HG03342 (cell line): ENCODE results near the gene WDR54.

Experiments used
- ATAC-seq: cut with Tn5 transposase; IDR thresholded peaks from one replicate; pipeline ENCODE4 v1.9.1; 2021; ENCODE audit warnings: mild to moderate bottlenecking, moderate library complexity; ENCODE audit not compliant: unreplicated experiment

WDR54 gene, protein sequence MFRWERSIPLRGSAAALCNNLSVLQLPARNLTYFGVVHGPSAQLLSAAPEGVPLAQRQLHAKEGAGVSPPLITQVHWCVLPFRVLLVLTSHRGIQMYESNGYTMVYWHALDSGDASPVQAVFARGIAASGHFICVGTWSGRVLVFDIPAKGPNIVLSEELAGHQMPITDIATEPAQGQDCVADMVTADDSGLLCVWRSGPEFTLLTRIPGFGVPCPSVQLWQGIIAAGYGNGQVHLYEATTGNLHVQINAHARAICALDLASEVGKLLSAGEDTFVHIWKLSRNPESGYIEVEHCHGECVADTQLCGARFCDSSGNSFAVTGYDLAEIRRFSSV

DNA sequence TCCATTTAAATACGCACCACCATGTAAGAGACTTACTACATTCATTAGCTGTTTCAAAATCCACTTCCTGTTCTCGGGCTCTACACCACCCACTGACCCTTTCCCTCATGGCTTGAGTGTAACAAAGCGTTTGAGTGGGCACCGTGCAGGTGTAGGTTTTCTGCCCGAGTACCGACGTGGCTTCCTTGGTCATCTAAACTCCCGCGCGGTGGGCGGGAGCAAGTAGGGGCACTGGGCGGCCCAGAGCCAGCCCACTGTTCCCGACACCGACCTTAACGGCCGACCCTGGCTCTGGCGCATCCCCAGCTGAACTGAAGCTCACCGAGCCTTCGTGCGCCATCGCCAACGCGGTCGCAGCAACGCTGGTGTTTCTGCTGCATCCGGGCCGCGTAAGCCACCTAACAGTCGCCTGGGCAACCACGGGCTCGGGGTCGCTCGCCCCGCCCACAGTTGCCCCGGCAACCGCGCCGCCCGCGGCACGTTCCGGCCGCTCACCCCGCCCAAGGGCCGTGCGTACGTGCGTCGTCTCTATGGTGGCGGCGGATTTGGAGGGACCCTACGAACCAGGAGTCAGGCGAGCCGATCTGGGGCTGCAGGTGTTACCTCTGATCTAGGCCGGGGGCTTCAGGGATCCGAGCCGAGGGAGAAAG is at the start of gene WDR54, which contains the start of gene C2orf81:
WDR54 (plus strand) TSS at position 510 of the 650 bp plus-strand sequence. CDS start 424 bp downstream, outside the sequence.
C2orf81 (minus strand) TSS at position 399 of the 650 bp plus-strand sequence; CDS start at position 340, 59 bp downstream.
- ATAC-seq, result peak; percentile 90

DNA sequence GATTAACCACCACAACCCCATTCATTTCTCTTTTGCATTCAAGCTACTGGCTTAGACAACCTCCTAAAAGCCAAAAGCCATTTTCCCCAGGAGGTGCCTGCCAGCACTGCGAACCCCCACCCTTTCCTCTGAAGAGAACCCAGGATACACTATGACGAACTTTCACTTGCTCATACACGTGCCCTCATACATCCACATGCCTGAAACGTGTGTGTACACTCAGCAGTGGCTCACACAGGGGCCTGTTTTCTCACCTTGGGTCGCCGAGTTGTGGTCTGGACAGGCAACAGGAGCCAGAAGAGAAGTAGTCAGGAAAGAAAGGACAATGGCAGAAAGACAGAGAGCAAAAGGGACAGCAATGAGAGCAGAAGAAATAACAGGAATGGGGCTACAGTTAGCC is 48.9 kb upstream of the WDR54 start:
- no peak for ATAC-seq

DNA sequence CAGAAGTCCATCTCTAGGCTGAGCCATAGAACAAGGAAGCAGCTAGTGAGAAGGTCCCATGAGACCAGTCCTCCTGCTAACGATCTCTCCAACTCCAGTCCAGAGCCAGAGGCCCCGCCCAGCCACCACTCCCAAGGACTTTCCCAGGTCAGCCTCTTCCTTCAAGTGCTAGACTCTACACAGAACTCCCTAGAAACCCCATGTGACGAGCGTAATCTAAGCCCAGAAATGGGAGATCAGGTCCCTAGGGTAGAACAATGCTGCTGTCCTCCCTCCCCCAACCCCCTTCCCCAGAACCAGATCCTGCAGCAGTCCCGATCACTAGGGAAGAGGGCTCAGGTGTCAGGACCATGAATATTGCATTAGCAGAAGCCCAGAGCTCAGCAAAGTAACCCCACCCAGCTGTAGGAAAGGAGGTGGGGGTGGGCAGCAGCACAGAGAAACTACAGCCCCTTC is 48.3 kb upstream of the WDR54 start:
- no peak for ATAC-seq

DNA sequence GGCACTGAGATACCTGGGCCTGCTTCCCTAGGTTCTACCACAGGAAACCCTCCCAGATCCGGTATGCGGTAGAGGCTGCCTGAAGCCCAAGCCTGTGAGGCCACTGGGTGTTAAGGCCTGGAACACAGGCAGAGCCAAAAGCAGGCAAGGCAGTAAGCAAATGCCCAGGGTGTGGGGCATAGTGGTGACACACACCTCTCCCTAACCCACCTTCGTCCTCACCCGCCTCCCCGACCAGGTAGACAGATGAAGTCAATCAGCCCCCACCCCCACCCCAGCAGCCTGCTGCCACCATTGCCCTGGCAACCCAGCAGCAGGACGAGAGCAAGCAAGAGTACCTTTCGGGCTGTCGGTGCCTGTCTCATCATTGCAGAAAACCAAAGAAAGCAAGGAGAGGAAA is 47.5 kb upstream of the WDR54 start:
- ATAC-seq, result no peak

DNA sequence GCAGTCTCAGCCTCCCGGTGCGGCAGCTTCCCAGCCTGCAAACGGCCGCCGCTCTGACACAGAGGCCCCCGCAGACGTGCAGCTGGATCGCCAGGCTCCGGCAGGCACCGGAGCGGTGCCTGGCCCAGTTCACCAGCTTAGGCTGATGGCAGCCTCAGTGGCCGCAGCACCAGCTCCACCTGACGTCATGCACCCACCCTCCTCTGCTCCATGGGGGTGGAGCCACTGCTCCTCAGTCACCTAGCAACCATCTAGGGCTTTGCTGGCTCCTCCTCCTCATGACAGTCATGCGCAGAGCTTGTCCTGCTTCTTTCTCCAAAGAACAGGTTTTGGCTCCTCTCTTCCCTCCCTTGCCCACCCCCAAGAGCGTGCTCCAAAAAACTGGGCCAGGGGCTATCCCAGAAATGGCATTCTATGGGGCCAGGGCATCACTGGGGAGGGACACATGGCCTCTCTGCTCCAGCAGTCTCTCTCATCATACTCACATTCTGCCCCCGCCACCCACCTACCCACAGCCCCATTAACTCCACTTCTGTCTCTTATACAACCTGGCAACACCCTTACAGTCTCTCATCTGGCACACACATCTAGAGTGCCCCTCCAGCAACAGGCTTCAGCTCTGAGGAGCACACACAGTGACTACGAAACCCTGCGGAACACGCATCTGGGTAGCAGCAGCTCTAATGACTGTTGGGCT is 46.9 kb upstream of the WDR54 start:
- ATAC-seq, result no peak

DNA sequence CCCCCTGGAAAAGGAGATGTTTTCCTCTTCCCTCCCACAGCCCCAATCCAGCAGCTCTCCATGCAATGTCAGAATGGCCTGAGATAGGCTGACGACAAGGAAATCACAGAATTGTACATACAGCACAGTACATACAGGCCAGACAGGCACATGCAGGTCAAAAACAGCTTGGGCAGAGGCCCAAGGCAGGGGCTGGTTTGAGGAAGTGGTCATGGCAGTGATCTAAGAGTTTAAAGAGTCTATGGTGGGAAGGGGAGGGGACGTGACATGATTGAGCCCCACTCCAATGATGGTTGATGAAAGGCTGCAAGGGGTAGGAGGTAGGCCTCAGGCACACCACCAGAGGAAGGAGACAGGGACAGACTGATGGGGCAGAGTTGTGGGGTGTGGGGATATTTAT is 45.7 kb upstream of the WDR54 start:
- no peak for ATAC-seq

DNA sequence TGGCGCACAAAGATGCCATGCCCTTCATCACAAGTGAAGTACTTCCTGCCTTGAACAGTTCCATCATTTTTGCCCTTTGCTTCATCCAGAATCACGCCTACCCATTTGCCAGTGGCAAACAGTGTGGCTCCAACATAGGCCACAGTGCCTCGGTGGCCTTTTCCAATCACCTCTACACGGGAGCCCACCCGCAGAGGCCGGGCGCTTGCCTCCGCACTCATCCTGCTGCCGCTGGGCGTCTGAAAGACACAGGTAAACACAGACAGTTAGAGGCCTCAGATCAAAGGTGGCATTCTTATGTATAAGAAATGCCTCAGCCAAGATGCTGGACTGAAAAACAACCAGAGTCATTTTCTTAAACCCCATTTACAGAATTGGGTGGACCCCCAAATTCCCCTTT is 43.5 kb upstream of the WDR54 start:
- no peak for ATAC-seq

DNA sequence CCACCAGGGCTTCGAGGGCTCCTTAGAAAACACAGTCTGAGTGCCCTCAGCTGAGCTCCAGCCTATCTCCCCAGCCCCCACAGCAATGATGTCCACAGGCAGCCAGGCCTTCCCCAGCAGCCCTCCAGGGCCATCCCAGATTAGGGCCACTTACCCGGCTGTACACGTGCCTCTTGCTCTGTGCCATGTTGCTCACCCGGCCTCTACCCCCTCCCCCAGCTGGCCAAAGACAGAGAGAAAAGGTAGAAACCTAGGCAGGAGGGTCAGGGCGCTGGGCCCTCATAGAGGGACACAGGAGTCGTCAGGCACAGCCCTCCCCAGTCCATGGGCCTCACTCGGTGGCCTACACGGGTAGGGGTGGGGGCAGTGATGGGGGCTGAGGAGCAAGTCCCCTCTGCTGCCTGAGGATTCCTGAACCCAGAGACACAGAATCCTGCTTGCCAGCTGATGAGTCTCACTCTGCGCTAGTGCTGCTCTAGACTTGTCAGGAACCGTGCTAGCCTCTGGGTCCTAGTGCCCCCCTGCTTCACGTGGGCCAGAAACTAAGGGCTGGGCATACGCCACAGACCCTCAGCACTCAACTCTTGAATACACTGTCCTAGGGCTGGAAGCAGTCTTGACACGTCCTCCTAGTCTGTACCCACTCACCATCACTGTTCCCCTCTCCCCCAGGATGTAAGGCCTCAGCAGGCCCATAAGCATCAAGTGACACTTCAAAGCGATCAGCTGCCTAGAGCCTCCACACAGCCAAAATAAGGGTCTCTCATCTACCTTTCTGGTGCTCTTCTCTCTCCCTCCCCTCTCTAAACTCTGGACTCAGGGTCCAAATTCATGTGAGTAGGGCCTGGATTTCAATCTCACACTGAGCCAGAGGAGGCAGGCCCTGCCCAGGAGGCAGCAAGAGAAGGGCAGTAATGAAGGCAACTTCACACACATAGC is 41.4 kb upstream of the WDR54 start, which contains the start of gene DCTN1:
DCTN1 (minus strand) TSS at position 461 of the 939 bp plus-strand sequence; CDS start at position 187, 274 bp downstream.
- ATAC-seq, result no peak

DNA sequence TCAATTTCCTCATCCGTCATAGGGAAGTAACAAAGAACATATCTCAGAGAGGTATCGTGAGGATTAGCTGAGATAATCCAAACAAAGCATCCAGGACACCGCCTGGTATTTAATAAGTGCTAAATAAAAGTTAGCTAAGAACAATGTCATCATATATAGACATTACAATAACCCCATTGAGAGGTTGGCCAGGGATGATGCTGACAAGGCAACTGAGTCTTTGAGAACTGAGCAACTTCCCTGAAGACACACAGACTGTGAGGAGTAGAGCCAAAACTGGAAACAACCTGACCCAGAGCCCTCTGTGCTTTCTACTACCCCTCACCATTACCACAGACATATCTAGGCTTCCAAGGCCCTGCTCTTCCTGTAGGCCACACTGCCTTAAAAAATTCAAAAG is 39.8 kb upstream of the WDR54 start:
- no peak for ATAC-seq

DNA sequence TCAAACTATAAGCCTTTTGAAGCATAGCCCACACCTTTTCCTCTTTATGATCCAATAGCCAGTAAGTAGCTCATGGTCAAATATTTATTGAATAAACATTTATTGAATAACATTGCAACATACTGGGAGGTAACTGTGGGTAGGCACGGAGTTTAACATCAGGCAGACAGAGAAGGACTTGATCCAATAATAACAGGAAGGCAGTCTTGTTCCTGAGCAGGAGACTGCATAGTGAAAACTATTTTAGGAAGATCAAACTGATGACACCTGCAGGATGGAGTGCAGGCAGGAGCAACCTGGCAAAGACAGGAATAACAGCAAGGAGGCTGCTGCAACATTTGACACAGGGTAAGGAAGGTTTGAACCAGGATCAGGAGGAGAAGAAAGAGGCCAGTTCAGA is 38.3 kb upstream of the WDR54 start:
- no peak for ATAC-seq

DNA sequence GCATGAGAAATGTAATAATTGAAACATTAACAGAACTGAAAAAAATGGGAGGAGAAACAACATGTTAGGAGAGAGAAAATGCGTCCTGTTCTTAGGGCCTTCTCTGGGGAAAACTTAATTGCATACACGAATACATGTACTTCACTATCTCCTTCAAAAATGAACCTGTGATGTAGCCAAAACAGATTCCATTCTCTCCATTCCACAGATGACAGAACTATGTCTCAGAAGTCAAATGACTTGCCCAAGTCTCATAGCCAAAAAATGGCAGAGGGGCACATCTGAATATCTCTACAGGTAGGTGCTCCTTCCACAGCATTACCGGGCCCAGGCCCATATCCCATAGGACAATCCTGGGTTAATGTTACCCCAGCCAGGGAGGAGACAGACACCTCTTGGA is 37.5 kb upstream of the WDR54 start:
- no peak for ATAC-seq

DNA sequence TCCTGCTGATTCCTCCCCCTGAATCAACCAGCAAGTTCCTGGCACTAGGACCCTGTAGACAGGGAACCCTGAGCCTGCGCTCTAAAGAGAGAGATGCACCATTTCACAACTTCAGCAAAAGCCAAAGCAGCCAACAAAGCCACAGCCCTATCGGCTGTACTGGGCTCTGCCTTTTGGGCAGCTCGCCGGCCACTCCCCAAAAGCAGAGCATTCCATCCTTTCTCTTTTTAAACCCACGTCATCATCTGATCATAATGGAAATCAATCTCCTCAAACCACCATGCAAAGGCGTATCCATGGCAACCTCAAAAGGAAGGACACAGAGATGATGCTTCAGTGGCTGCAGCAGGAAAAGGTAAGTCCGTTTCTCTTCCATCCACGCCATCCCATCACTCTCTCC is 36.1 kb upstream of the WDR54 start:
- no peak for ATAC-seq

DNA sequence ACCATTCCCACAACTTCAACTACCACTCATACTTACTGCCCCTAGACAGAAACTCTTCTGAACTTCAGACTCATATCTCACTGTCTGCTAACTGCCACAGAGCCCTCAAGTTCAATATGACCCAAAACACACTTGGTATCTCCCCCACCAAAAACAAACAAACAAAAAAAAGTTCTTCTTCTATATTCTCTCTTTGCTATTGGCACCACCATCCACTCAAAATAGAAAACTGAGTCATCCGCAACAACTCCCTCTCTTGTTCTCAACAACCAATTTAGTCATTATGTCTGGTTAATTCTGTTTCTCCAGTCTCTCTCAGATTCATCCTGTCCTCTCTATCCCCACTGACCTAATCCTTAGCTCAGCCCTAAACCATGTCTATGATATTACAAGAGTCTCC is 34.2 kb upstream of the WDR54 start:
- no peak for ATAC-seq

DNA sequence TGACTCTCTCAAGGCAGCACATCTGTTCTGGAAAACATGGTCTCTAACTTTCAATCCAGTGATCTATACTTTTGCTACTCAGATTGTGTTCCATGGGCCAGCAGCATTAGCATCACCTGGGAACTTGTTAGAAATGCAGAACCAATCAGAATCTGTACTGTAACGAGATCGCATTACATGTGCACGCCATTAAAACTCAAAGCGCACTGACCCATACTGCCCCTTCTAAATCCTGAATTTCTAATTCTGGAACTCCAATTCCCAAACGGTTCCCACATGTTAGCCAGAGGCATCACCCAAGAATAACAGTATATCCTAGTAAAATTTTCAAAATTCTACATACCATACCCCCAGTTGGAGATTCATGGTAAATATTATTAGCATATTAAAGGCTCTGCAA is 30.9 kb upstream of the WDR54 start:
- ATAC-seq, result no peak

DNA sequence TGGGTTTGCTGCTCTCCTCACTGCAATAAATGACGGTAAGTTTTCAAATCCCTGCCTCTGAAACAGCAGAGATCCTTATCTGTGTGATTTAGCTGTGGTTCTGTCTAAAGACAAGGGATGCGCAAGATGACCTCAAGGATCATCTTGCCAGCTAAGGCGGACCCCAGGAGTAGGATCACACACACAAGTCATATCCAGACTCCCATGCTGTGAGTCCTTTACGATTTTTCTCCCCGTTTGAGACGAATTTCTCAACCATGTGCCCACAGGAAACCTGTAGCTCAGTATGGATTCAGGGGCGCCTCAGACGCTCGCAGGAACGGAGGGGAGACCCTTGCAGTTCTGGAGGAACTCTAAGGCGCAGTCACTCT is 30.3 kb upstream of the WDR54 start:
- ATAC-seq, result no peak

DNA sequence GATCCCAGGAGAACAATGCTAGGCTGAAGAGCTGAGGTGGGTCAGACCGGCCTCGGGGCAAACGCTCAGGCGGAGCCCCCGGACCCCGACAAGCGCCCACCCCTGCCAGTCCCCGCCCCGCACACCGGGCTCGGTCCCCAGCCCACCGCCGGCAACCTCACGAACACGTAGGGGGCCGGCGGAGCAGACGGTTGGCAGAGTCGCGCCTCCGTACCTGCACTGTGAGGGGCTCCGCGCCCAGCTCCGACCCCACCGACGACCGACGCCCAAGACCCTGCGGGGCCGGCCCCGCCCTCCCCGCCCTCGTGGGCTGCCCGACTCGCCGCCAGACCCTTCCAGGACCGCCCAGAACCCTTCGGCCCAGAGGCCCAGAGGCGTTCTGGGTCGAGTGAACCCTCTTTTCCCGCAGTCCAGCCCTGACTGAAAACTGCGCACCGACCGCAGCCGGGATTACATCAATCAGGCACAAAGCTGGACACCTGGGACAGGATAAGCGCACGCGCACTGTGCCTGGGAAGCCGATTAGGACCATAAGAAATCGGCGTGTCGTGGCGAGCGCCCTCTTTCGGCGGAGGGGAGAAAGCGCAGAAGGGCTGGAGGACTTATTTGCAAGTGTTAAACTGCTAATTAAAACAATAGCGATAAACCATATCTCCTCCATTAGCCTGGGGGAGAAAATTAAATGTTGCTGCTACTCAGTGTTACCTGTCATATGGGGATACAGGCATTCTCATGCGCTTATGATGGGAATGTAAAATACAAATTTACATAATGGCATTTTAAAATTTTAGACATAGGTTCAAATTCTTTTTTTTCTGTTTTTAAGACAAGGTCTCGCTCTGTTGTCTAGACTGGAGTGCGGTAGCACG is 29.7 kb upstream of the WDR54 start:
- ATAC-seq, result peak; percentile 60

DNA sequence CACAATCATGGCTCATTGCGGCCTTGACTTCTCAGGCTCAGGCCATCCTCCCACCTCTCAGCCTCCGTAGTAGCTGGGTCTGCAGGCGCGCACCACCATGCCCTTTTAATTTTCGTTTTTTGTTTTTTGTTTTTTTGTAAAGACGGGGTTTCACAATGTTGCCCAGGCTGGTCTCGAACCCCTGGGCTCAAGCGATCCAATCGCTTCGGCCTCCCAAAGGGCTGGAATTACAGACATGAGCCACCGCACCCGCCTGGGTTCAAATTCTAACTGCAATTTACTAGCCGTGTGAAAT is 29.1 kb upstream of the WDR54 start:
- no peak for ATAC-seq

DNA sequence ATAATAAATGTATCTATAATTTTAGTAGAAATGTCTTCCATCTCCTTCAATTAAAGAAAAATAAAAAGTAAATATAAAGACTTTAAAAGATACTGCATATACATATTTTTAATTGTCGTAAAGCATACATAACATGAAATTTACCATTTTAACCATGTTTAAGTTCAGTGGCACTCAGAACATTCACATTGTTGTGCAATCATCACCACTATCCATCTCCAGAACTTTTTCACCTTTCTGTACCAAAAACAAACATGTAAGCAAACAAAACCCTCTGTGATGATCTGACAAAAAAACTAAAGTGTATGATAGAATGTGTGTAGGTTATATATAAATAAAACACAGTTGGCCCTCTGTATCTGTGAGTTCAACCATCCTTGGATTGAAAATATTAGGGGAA is 28.0 kb upstream of the WDR54 start:
- no peak for ATAC-seq

DNA sequence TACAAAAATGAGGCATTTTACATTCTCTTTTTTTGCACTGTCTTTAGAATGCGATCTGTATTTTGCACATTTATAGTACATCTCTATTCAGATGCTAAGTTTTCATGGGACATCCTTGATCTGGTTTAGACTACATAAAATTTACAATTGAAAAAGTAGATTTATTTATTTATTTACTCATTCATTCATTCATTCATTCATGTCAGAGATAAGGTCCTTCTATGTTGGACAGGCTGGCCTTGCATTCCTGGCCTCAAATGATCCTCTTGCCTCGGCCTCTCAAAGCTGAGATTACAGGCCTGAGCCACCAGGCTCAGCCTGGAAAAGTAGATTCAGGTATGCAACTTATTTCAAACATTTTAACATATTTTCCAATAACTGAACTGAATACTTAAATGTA is 25.4 kb upstream of the WDR54 start:
- no peak for ATAC-seq

DNA sequence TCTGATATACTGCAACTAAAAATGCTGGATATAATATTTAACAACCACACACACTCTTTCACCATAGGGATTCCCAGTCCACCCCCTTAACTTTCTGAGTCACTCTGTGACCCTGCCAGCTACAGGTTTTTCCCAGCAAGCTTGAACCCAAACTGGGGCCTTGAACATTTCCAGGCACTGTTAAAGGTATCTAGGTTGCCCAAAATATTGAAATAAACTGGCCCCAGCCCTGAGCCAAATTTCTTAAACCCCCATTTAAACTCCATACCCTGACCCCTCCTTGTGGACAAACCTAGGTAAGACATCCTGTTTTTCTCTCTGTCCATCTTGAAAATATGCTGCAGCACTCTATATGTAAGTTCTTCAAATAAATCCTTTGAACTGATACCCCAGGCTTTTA is 21.7 kb upstream of the WDR54 start:
- peak; percentile 61 for ATAC-seq
